Hepatocyte (in vitro differentiated cells): ENCODE data around the gene ABR. TPM values are rescaled to one million over a fixed set of nuclear protein-coding genes. Genes with fewer than 3 reads are reported as not detected.

ENCODE experiments used
- DNase-seq: peaks from one replicate; pipeline ENCODE4 v3.0.0-alpha.2; 2016; ENCODE audit warnings: low spot score
- H2AFZ ChIP-seq: fragments of 200-600 bp; sonication (generic); 2 replicates; pipeline ENCODE4 v1.6.0; 2016; ENCODE audit warnings: antibody characterized with exemption, mild to moderate bottlenecking
- H3K27ac ChIP-seq: fragments of 200-600 bp; sonication (generic); 2 replicates; pipeline ENCODE4 v1.5.1; 2016; ENCODE audit warnings: mild to moderate bottlenecking
- H3K27me3 ChIP-seq: fragments of 200-600 bp; sonication (generic); 2 replicates; pipeline ENCODE4 v1.6.1; 2016
- H3K36me3 ChIP-seq: fragments of 200-600 bp; sonication (generic); replicated peaks from 2 replicates; pipeline ENCODE4 v1.5.1; 2016; ENCODE audit warnings: low read depth; ENCODE audit not compliant: insufficient read depth
- H3K4me1 ChIP-seq: fragments of 200-600 bp; sonication (generic); 2 replicates; pipeline ENCODE4 v1.5.1; 2016; ENCODE audit warnings: mild to moderate bottlenecking, moderate library complexity; ENCODE audit not compliant: insufficient read depth
- H3K4me2 ChIP-seq: fragments of 200-600 bp; sonication (generic); 2 replicates; pipeline ENCODE4 v1.6.0; 2016
- H3K4me3 ChIP-seq: fragments of 200-600 bp; sonication (generic); 2 replicates; pipeline ENCODE4 v1.5.1; 2016; ENCODE audit warnings: mild to moderate bottlenecking
- H3K79me2 ChIP-seq: fragments of 200-600 bp; sonication (generic); 2 replicates; pipeline ENCODE4 v1.6.0; 2017; ENCODE audit warnings: mild to moderate bottlenecking
- H3K9me2 ChIP-seq: fragments of 200-600 bp; sonication (generic); replicated peaks from 2 replicates; pipeline ENCODE4 v1.6.0; 2017; ENCODE audit warnings: mild to moderate bottlenecking; ENCODE audit not compliant: insufficient read depth
- H3K9me3 ChIP-seq: fragments of 200-600 bp; sonication (generic); 2 replicates; pipeline ENCODE4 v1.5.1; 2016; ENCODE audit warnings: low read depth, mild to moderate bottlenecking
- H4K20me1 ChIP-seq: fragments of 200-600 bp; sonication (generic); 2 replicates; pipeline ENCODE4 v1.6.0; 2016; ENCODE audit warnings: mild to moderate bottlenecking; ENCODE audit not compliant: insufficient read depth, poor library complexity, severe bottlenecking
- EZH2 ChIP-seq: fragments of 200-600 bp; sonication (generic); IDR thresholded peaks from 2 replicates; pipeline ENCODE4 v1.6.1; 2016; ENCODE audit warnings: antibody characterized with exemption, mild to moderate bottlenecking, borderline replicate concordance
- EZH2phosphoT487 ChIP-seq: fragments of 200-600 bp; sonication (generic); IDR thresholded peaks from one replicate; pipeline ENCODE4 v1.6.1; 2018; ENCODE audit warnings: antibody characterized with exemption, mild to moderate bottlenecking, low read depth, moderate library complexity; ENCODE audit not compliant: unreplicated experiment, severe bottlenecking
- WGBS: methylation state at CpG from one replicate; pipeline ENCODE4 v1.1.6; 2016; ENCODE audit warnings: low lambda C conversion rate; ENCODE audit errors: missing lambda C conversion rate; 5-methylcytosine and 5-hydroxymethylcytosine counted together
- polyA plus RNA-seq: library from polyadenylated mRNA; unstranded; fragments of >200 nt; fragmentation: Nextera tagmentation; extraction: Ambion mirVana; gene quantifications from 2 replicates; pipeline ENCODE4 v1.2.1, GENCODE V29; 2016
- total RNA-seq: library from RNA; depleted of rRNA; stranded (reverse); fragments of >200 nt; gene quantifications from 2 replicates; pipeline ENCODE4 v1.2.3, GENCODE V29; 2014
- TF ChIP-seq, protein P1 (sequence below): fragments of 200-600 bp; sonication (generic); IDR thresholded peaks from 2 replicates; pipeline ENCODE4 v1.5.1; 2016; ENCODE audit warnings: antibody characterized with exemption, mild to moderate bottlenecking; ENCODE audit not compliant: poor library complexity

Gene ABR
- total and polyA plus RNA-seq, 2 experiments from 2014 or later, result 26.8 to 51.5 TPM

DNA sequence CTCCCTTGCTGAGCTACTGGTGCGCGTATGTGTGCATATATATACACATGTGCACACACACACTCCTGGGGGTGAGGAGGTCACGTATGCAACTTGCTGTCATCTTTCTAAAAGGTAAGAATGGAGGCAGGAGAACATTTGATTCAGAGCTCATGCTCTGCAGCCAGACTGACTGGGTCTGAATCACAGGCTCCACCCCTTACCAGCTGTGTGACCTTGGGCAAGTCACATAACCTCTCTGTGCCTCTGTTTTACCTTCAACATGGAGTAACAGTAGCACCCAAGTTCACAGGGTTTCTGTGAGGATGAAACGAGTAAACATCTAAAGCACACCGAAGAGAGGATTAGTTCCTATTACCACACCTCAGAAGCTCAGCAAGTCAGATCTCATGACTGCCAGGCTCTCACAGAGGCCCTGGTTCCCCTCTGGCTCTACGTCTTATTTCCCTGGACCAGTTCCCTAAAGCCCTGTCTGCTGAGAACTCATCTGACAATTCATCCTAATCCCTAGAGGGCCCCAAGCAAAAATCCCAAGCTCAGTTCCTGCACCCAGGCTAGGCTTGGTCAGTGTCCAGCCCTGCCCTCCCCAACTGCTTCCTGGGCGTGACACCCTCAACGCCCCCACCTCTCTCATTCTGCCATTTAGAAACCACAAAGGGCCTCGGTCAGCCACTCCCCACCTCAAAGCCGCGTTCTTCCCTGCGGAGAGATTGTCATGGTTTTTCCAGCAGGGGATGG lies 28.7 kb downstream of the ABR start:
- Histone ChIP-seq H3K4me3 (no peak overlapping the region), H4K20me1 (no peaks in the 10 kb centered on the region), H3K9me3 (no peaks in the 10 kb centered on the region), H3K36me3 (no peaks in the 10 kb centered on the region), H3K9me2 (no peaks in the 10 kb centered on the region), H3K27ac (no peak overlapping the region), H3K79me2 (no peaks in the 10 kb centered on the region), H3K4me2 (no peak overlapping the region), H3K27me3 (no peaks in the 10 kb centered on the region), H3K4me1 (no peaks in the 10 kb centered on the region), H2AFZ (no peak overlapping the region)
- WGBS, result 78% methylated on average over 12 of the region's 12 CpGs
- no peak for DNase-seq
- TF ChIP-seq EZH2, result no peak
- no peak for TF ChIP-seq EZH2phosphoT487
- TF ChIP-seq, protein P1, sequence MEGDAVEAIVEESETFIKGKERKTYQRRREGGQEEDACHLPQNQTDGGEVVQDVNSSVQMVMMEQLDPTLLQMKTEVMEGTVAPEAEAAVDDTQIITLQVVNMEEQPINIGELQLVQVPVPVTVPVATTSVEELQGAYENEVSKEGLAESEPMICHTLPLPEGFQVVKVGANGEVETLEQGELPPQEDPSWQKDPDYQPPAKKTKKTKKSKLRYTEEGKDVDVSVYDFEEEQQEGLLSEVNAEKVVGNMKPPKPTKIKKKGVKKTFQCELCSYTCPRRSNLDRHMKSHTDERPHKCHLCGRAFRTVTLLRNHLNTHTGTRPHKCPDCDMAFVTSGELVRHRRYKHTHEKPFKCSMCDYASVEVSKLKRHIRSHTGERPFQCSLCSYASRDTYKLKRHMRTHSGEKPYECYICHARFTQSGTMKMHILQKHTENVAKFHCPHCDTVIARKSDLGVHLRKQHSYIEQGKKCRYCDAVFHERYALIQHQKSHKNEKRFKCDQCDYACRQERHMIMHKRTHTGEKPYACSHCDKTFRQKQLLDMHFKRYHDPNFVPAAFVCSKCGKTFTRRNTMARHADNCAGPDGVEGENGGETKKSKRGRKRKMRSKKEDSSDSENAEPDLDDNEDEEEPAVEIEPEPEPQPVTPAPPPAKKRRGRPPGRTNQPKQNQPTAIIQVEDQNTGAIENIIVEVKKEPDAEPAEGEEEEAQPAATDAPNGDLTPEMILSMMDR, result no peak

DNA sequence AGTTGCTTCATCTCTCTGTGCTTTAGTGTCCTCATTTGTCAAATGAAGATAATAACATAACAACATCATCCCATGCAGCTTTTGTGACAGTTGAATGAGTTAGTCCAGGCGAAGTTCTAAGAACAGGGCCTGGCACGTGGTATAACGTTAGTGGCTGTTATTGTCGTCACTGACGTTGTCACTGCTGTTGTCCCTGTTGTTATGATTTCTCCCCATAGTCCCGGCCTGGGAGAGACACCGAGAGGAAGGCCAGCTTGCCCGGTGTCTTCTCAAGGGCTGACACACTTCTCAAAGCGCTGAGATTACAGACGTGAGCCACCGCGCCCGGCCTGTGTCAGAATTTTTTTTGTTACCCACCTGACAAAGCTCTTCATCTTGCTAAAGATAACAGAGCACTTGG lies 29.9 kb downstream of the ABR start:
- no peaks in the 10 kb centered on the region for H3K9me2 ChIP-seq
- H3K27me3 ChIP-seq, result no peaks in the 10 kb centered on the region
- H3K9me3 ChIP-seq, result no peaks in the 10 kb centered on the region
- no peaks in the 10 kb centered on the region for H4K20me1 ChIP-seq
- no peaks in the 10 kb centered on the region for H3K36me3 ChIP-seq
- no peak overlapping the region for H3K27ac ChIP-seq
- TF ChIP-seq EZH2phosphoT487 (no peak), EZH2 (no peak)
- TF ChIP-seq, protein P1, result no peak
- WGBS, result 92% methylated on average over 13 of the region's 13 CpGs
- no peaks in the 10 kb centered on the region for H3K4me1 ChIP-seq
- H3K4me2 ChIP-seq, result no peak overlapping the region
- no peak overlapping the region for H2AFZ ChIP-seq
- no peaks in the 10 kb centered on the region for H3K79me2 ChIP-seq
- no peak overlapping the region for H3K4me3 ChIP-seq
- no peak for DNase-seq

DNA sequence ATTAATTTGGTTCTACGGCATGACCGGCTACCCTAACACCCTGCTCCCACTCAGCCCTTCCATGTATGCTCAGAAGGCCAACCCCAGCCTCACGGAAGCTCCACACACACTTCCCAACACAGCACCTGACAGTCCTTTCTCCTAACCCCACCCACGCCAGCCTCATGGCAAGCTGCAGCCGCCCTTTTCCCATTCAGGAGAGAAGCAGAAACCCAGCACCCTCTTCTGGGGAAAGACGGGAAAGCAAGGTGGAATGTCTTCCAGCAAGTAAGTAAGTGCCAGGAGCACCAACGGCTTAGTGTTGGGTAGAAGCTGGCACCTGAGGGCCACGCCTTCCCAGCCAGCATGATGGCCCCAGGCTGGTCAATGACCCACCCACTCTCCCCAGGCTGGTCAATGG lies 32.1 kb downstream of the ABR start:
- Histone ChIP-seq H3K79me2 (no peaks in the 10 kb centered on the region), H3K4me3 (no peak overlapping the region), H4K20me1 (no peaks in the 10 kb centered on the region), H3K27me3 (no peaks in the 10 kb centered on the region), H3K27ac (no peak overlapping the region), H3K36me3 (no peaks in the 10 kb centered on the region), H3K4me1 (peaks cover 11% of the 10 kb centered on the region), H3K9me3 (no peaks in the 10 kb centered on the region), H3K9me2 (no peaks in the 10 kb centered on the region), H2AFZ (no peak overlapping the region), H3K4me2 (no peak overlapping the region)
- no peak for TF ChIP-seq EZH2
- TF ChIP-seq, protein P1, result peak; percentile 48
- peak; percentile 79 for DNase-seq
- WGBS, result 60% methylated on average over 8 of the region's 8 CpGs
